Measurements from ENCODE around the gene EFEMP2.
A peak's percentile ranks its signal among the peaks of the same experiment; 100 is the strongest.

EFEMP2 gene

DNA sequence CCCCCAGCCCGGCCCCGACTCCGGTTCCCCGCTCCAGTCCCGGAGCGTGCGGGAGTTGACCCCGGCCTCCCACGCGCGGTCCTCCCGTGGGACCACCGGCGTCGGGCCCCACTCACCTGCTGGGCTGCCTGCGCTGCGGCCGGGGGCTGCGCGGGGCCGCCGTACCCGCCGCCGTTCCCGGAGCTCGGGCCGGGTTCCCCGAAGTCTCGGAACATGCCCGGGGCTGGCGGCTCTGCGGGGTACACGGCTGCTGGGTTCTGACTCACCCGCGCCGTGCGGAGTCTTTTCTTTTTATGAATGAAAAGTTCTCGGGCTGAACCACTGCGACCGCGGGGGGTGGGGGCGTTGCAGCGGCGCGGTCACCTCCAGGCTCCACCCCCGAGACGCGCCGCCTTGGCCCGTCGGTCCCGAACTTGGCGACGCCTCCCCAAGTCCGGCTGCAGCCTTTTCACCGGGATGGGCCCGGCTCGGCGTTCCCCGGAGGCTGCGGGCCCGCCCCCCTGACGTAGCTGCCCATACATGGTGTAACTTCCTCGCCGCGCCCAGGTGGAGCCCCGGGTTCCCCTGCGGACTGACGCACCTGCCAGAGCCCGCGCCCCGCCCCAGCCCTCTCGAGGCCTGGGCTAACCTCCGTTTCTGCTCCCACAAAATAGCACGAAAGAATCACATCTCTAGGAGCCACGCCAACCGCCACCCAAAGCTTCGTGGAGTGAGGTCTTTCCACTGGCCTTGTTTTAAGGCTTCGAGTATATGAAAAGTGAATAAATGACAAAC lies 27.7 kb upstream of the EFEMP2 start, which contains the start of gene FOSL1:
TSS of gene FOSL1 (minus strand) at position 264 of the 774 bp plus-strand sequence. CDS start at position 215, 49 bp downstream.
- DNase-seq: peak; percentile 96

- peak; percentile 82 for DNase-seq
Observed at GRCh38 chr11:65899356-65900124, 26.9 kb upstream of the EFEMP2 start.

DNA sequence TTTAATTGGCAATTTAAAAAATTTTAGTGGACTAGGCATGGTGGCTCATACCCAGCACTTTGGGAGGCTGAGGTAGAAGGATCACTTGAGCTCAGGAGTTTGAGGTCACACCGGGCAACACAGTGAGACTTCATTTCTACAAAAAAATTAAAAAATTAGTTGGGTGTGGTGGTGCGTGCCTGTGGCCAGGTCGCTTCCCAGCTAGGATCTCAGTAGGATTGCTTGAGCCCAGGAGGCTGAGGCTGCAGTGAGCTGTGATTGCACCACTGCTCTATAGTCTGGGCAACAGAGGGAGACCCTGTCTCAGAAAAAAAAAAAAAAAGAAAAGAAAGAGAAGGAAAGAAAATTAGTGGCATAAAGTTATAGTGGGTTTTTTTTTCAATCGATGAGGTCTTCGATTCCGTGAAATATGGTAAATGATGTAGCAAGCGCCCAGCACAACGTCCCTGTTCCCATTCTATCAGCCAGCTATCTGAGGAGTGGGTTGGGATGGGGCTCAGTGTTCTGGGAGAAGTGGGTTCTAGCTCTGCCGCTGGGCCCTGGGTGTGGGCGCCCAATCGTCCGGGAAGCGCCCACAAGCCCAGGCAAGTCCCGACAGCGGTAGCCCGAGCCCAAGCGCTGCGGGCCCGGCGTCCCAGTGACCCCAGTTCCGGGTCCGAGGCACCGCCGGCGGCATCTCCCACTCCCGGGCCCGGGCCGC lies 26.2 kb upstream of the EFEMP2 start:
- DNase-seq: no peak

DNA sequence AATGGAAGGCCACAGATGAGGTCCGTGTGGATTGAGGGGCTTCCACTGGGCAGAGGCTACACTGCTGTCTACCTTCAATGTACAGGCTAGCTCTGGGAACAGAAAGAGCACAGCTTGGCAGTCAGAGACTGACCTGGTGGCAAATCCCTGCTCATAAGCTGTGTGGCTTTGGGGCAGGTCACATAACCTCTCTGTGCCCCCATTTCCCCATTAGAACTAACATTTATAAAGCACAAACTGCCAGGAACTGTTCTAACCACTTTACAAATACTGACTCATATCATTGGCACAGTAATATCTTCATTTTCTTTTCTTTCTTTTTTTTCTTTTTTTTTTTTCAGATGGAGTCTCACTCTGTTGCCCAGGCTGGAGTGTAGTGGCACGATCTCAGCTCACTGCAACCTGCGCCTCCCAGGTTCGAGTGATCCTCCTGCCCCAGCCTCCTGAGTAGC lies 24.4 kb upstream of the EFEMP2 start:
- DNase-seq: no peak

DNA sequence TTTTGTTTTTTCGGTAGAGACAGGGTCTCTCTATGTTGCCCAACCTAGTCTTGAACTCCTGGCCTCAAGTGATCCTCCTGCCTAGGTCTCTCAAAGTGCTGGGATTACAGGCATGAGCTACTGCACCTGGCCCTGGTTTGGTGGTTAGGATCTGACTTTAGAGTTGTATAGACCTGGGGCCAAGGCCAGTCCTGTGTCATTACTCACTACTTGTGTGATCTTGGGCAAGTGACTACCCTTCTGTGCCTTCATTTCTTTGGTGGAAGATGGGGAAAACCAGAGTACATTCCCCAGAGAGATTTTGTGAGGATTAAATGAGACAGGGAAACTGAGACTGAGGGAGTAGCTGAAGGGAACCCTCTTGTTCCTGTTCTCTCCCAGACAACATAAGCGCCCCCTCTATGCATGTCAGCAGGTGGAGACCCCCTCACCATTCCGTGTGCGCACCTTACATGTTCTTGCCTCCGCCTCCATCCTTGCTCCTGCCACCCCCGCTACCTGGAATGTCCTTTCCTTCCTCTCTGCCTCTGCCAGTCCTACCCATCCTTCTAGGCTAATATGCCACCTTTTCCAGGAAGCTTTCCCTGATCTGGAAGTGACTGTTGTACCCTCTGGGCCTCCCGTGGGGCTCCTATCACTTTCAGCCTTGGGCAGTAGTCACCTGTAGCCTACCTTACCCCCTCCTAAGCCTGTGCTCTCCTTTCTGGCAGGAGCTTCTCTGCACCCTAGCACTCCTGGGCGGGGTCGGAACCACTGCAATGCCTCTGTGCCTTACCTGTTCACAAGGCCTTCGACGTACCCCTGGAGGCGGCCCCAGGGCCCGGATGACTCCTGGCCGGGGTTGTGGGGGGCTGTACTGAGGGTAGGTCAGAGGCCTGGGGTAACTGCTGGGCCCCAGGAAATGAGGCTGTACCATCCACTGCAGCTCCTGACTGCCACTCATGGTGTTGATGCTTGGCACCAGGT lies 23.7 kb upstream of the EFEMP2 start:
- DNase-seq: no peak

DNA sequence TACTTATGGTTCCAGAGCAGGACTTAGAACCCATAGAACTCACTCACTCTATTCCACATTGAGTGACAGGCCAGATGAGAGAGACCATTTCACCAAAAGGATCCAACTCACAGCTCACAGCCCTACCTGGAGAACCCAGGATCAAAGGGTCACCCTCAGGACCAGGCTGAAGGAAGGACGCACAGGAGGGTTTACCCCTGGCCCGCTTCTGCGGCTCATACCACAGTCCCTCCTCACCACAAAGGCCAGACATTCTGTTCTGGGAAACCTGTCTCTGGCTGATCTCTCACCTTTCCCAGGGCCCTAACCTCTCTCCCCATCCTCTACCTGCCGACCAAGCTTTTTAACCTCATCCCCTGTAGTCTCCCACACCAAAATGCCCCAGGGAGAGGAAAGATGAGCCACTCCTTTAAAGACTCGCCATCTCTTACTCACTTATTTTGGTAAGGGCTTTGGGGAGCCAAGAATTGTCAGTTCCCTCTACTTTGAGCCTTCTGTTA lies 22.9 kb upstream of the EFEMP2 start:
- no peak for DNase-seq

DNA sequence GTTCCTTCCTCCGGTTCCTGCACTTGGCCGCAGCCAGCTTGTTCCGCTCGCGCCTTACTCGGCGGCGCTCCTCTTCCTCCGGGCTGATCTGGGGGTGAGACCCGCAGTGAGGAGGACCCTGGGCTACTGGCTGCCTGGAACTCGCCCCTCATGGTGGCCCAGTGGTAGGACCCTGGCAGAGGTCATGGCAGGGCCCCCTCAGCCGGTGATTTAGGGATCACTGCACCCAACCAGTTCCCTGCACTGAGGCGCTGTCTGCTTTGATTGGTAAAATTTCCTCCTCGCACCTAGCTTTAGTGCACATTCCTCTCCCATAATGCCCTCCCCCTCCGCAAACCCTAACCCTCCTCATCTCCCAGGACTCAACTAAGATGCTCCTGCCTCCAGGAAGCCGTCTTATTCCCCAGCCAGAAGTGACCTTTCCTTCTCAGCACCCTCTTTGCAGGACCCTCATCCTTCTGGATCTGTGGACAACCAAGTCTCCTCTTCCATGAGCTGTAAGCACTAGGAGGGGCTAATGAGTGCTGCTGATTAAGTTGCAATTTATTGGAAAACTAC lies 21.5 kb upstream of the EFEMP2 start:
- DNase-seq: no peak

DNA sequence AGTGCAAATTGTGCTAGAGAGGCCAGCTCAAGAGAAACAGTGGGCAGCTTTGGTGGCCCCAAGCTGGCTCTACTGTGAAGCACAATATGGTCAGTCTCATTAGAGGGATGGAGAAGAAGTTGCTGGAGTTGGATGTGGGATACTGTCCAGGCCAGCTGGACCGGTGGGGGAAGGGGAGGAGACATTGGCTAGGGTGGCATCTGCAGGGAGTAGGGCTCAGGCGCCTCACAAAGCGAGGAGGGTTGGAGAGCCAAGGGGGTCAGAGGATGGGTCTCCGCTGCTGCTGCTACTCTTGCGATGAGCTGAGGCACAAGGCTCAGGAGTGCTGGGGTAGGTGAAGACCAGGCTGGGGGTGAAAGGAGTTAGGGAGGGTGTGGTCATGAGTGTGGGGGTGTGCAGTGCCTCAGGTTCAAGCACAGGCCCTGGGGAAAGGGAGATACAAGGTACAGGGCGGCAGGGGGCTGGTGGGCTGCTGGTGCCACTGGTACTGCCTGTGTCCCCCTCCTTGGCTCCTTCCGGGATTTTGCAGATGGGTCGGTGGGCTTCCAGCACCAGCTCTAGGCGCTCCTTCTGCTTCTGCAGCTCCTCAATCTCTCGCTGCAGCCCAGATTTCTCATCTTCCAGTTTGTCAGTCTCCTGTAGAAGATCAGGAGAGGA lies 20.2 kb upstream of the EFEMP2 start:
- no peak for DNase-seq

DNA sequence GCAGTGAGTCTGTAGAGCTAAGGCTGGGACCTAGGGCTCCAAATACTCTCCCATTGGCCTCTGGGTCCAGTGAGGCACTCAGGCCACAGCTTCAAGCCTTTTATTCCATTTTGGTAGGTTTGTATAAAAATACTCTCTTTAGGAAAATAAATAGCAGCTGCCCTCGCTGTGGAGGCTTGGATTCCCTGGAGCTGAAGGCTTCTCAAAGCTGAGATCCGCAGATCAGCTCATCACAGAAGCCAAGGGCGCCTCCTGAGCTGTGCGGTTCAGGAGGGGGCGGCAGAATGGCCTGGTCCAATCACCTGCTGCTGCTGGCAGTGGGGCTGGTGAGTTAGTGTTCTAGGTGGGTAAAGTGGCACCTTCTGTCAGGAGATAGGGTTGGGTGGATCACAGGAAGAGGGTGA lies 19.5 kb upstream of the EFEMP2 start:
- DNase-seq: peak; percentile 55

- DNase-seq: no peak
Observed at GRCh38 chr11:65891219-65892136, 18.9 kb upstream of the EFEMP2 start.

- DNase-seq: peak; percentile 99
Observed at GRCh38 chr11:65890324-65891218, 18.0 kb upstream of the EFEMP2 start, which contains the start of gene CCDC85B. TSS of gene CCDC85B (plus strand) at chr11:65890673. CDS start at chr11:65890784, 111 bp downstream.

DNA sequence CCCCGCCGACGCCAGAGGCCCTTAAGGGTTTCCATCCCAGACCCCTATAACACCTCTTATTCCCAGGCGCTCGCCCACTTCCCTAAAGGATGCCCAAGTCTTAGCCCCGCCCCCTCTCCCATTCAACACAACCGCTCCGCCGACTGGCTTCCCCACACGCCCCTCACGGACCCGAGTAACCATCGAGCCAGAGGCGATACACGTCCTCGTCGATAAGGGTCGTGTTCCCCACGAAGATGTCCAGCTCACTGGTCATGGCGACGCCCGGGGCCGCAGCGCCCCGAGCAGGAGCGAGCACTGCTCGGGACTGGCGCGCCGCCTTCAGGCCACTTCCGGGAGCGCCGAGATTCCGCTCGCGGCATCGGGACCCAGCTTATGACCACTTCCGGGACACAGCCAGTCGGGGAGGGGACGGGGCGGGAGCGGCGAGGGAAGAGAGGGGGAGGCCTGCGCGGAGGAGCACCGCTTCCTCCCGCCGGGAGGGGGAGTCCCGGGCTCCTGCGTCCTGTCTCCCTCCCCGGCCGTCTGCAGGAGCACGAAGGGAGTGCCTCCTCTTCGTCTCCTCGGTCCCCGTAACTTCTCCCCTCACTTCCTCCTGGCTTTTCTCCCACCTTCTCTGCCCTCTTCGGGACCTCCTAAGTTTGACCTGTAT lies 15.7 kb upstream of the EFEMP2 start, which contains the start of gene FIBP:
TSS of gene FIBP (minus strand) at position 309 of the 652 bp plus-strand sequence. CDS start at position 256, 53 bp downstream.
- DNase-seq: peak; percentile 97

GRCh38 chr11:65887723-65888162 lies 15.1 kb upstream of the EFEMP2 start:
- DNase-seq: peak; percentile 27

DNA sequence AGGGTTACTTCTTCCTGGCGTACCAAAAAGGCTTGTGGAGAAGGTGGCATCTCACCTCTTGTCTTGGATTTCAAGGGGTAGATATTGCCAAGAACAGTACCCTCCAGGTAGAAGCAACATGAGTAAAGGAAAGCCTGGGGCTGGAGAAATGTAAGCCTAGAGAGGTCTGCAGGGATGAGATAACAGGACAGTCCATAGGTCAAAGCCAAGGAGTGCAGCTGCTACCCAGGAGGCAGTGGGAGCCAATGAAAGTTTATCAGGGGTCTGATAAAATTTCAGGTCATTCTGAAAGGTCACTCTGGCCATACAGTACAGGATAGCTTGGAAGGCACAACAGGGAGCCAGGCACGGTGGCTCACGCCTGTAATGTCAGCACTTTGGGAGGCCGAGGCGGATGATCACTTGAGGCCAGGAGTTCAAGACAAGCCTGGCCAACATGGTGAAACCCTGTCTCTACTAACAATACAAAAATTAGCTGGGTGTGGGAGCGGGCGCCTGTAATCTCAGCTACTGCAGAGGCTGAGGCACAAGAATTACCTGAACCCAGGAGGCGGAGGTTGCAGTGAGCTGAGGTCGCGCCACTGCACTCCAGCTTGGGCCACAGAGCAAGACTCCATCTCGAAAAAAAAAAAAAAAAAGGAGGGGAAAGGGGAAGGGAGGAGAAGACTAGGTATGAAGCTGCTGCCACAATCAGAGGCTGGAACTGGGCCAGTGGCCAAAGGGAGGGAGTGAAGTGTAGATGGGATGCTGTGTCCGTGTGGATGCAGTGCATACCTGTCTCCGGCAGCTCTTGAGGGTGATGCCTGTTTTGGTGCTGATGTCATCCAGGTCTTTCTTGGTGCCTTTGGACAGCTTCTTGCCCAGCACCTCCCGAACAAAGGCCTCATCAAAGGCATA lies 14.5 kb upstream of the EFEMP2 start:
- peak; percentile 0 for DNase-seq

GRCh38 chr11:65885808-65886536 lies 13.4 kb upstream of the EFEMP2 start:
- peak; percentile 0 for DNase-seq

- DNase-seq: peak; percentile 1
Observed at GRCh38 chr11:65885231-65885630, 12.6 kb upstream of the EFEMP2 start.

All from stimulated activated CD4-positive, alpha-beta T cell treated with anti-CD3 and anti-CD28 coated beads, Interleukin-1b, Interleukin-23, amount 100 ng/mL, for 48 hours (primary cell).